ENCODE results near the gene NEK11.

DNA sequence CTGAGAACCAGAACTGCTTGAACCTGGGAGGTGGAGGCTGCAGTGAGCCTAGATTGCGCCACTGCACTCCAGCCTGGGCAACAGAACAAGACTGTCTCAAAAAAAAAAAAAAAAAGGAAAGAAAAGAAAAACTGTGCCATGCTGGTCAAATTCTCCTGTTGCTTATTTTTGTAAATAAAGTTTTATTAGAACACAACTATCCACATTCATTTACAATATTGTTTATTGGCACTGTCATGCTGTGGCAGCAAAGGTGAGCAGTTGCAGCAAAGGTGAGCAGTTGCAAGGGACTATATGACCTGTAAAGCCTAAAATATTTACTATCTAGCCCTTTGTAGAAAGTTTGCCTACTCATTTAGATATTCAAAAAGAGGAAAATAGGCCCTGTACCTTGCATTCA is 18.4 kb upstream of the NEK11 start:
- TF ChIP-seq, protein P1, sequence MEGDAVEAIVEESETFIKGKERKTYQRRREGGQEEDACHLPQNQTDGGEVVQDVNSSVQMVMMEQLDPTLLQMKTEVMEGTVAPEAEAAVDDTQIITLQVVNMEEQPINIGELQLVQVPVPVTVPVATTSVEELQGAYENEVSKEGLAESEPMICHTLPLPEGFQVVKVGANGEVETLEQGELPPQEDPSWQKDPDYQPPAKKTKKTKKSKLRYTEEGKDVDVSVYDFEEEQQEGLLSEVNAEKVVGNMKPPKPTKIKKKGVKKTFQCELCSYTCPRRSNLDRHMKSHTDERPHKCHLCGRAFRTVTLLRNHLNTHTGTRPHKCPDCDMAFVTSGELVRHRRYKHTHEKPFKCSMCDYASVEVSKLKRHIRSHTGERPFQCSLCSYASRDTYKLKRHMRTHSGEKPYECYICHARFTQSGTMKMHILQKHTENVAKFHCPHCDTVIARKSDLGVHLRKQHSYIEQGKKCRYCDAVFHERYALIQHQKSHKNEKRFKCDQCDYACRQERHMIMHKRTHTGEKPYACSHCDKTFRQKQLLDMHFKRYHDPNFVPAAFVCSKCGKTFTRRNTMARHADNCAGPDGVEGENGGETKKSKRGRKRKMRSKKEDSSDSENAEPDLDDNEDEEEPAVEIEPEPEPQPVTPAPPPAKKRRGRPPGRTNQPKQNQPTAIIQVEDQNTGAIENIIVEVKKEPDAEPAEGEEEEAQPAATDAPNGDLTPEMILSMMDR (IDR thresholded peaks at IDR 0.05), result no peak
- TF ChIP-seq POLR2A (IDR thresholded peaks at IDR 0.05), result no peak
